ENCODE data around the gene POLD1. TPM values are rescaled to one million over a fixed set of nuclear protein-coding genes. Genes with fewer than 3 reads are reported as not detected.

The POLD1 gene
- total RNA-seq, 1 experiment from 2014 or later: 143 TPM

DNA sequence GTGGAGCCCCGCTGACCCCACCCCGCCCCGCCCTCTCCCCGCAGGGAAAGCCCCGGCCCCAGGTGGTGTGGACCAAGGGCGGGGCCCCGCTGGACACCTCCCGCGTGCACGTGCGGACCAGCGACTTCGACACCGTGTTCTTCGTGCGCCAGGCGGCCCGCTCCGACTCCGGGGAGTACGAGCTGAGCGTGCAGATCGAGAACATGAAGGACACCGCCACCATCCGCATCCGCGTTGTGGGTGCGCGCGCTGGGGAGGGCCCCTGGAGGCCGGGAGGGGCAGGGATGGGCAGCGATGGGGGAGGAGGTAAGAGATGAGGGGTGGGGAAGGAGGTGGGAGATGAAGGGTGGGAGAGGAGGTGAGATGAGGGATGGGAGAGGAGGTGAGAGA lies 74.9 kb downstream of the POLD1 start:
- no TSS peak for BruUV-seq (replicated peaks)

DNA sequence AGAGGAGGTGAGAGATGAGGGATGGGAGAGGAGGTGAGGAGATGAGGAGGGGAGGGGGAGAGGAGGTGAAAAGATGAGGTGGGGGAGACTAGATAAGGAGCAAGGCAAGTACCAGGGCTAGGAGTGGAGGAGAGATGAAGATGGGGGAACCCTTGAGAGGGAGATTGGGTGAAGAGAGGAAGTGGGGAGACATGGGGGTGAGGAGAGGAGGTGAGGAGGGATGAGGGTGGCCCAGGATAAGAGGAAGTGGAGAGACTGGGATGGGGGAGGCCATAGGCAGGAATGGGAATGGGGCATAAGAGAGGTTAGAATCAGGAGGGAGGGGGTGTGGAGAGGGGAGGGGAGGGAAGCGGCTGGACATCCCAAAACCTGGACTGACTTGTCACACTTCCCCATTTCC lies 75.5 kb downstream of the POLD1 start:
- H3K36me3 ChIP-seq (ENCODE audit: insufficient read depth, low read length, poor library complexity, severe bottlenecking): no peaks in the 10 kb centered on the region
- BruUV-seq (replicated peaks): no TSS peak
- ChIA-PET CTCF (interaction anchor here (0.9 kb wide), 1 partner anchor 206 kb away, joined by 3 read pairs; no protein-coding TSS in a partner anchor), POLR2A (ENCODE audit: low non-redundant PET) (no interaction called here)
- peaks cover 5% of the 10 kb centered on the region for H3K4me1 ChIP-seq (ENCODE audit: insufficient read depth, low read length, poor library complexity, severe bottlenecking)
- H3K4me3 ChIP-seq (ENCODE audit: low read depth, low read length, poor library complexity, severe bottlenecking): no peak overlapping the region
- no peak for DNase-seq (ENCODE audit: low spot score)
- H3K27me3 ChIP-seq (replicated peaks; ENCODE audit: insufficient read depth, low read depth, low read length, poor library complexity): peaks cover 4% of the 10 kb centered on the region
- H3K9me3 ChIP-seq (ENCODE audit: low read depth, low read length, poor library complexity, severe bottlenecking): no peaks in the 10 kb centered on the region
- no peak for TF ChIP-seq EZH2 (IDR thresholded peaks at IDR 0.05; ENCODE audit: borderline replicate concordance, low read depth, low read length, poor library complexity, severe bottlenecking)
- TF ChIP-seq, protein P1, sequence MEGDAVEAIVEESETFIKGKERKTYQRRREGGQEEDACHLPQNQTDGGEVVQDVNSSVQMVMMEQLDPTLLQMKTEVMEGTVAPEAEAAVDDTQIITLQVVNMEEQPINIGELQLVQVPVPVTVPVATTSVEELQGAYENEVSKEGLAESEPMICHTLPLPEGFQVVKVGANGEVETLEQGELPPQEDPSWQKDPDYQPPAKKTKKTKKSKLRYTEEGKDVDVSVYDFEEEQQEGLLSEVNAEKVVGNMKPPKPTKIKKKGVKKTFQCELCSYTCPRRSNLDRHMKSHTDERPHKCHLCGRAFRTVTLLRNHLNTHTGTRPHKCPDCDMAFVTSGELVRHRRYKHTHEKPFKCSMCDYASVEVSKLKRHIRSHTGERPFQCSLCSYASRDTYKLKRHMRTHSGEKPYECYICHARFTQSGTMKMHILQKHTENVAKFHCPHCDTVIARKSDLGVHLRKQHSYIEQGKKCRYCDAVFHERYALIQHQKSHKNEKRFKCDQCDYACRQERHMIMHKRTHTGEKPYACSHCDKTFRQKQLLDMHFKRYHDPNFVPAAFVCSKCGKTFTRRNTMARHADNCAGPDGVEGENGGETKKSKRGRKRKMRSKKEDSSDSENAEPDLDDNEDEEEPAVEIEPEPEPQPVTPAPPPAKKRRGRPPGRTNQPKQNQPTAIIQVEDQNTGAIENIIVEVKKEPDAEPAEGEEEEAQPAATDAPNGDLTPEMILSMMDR (conservative IDR thresholded peaks at IDR 0.05; ENCODE audit: low read depth, low read length): no peak
- intact Hi-C loops (cut with micrococcal nuclease; ENCODE audit: unreplicated experiment): loop anchor here (2.0 kb wide), 1 partner anchor 103 kb away; no protein-coding TSS in a partner anchor
- H3K27ac ChIP-seq (ENCODE audit: low read depth, low read length, poor library complexity, severe bottlenecking): no peak overlapping the region

More for the DNA sequence above, 74.9 kb downstream of the POLD1 start:
- no peaks in the 10 kb centered on the region for H3K36me3 ChIP-seq (ENCODE audit: insufficient read depth, low read length, poor library complexity, severe bottlenecking)
- TF ChIP-seq, protein P1 (conservative IDR thresholded peaks at IDR 0.05; ENCODE audit: low read depth, low read length): no peak
- no peak for TF ChIP-seq EZH2 (IDR thresholded peaks at IDR 0.05; ENCODE audit: borderline replicate concordance, low read depth, low read length, poor library complexity, severe bottlenecking)
- no peak overlapping the region for H3K4me3 ChIP-seq (ENCODE audit: low read depth, low read length, poor library complexity, severe bottlenecking)
- no peaks in the 10 kb centered on the region for H3K9me3 ChIP-seq (ENCODE audit: low read depth, low read length, poor library complexity, severe bottlenecking)
- H3K4me1 ChIP-seq (ENCODE audit: insufficient read depth, low read length, poor library complexity, severe bottlenecking): peaks cover 5% of the 10 kb centered on the region
- H3K27ac ChIP-seq (ENCODE audit: low read depth, low read length, poor library complexity, severe bottlenecking): no peak overlapping the region
- intact Hi-C loops (cut with micrococcal nuclease; ENCODE audit: unreplicated experiment): no loop called here
- ChIA-PET POLR2A (ENCODE audit: low non-redundant PET) (no interaction called here), CTCF (interaction anchor here (1.2 kb wide), 1 partner anchor 102 kb away, joined by 3 read pairs; no protein-coding TSS in a partner anchor)
- no peak for DNase-seq (ENCODE audit: low spot score)
- H3K27me3 ChIP-seq (replicated peaks; ENCODE audit: insufficient read depth, low read depth, low read length, poor library complexity): peaks cover 4% of the 10 kb centered on the region

DNA sequence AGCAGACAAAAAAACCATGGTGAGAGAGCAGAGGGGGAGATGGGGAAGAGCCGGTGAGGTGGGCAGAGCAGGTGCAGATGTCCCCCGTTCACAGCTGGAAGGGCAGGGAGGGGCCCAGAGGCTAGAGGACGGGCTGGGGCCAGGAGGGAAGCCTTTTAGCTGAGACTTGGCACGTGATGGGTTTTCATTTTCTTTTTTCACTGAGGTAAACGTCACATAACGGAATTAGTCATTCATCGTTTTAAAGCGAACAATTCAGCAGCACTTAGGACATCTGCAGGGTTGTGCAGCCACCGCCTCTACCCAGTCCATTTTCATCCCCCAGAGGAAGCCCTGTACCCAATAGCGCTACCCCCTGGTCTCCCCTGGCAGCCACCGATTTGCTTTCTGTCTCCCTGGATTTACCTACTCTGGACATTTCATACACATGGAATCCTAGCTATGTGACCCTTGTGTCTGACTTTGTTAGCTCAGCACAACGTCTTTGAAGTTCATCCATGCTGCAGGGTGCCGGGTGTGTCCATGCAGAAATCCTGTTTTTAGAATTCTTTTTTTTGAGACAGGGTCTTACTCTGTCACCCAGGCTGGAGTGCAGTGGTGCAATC lies 76.1 kb downstream of the POLD1 start:
- peaks cover 5% of the 10 kb centered on the region for H3K4me1 ChIP-seq (ENCODE audit: insufficient read depth, low read length, poor library complexity, severe bottlenecking)
- no peaks in the 10 kb centered on the region for H3K9me3 ChIP-seq (ENCODE audit: low read depth, low read length, poor library complexity, severe bottlenecking)
- ChIA-PET POLR2A (ENCODE audit: low non-redundant PET) (no interaction called here), CTCF (interaction anchor here (0.9 to 1.5 kb wide), 4 partner anchors 13 to 206 kb away, joined by 3 to 8 read pairs (median 4); no protein-coding TSS in a partner anchor)
- intact Hi-C loops (cut with micrococcal nuclease; ENCODE audit: unreplicated experiment): loop anchor here (2.0 kb wide), 1 partner anchor 103 kb away; no protein-coding TSS in a partner anchor
- TF ChIP-seq, protein P1 (conservative IDR thresholded peaks at IDR 0.05; ENCODE audit: low read depth, low read length): no peak
- no peak for TF ChIP-seq EZH2 (IDR thresholded peaks at IDR 0.05; ENCODE audit: borderline replicate concordance, low read depth, low read length, poor library complexity, severe bottlenecking)
- peaks cover 4% of the 10 kb centered on the region for H3K27me3 ChIP-seq (replicated peaks; ENCODE audit: insufficient read depth, low read depth, low read length, poor library complexity)
- no peak overlapping the region for H3K27ac ChIP-seq (ENCODE audit: low read depth, low read length, poor library complexity, severe bottlenecking)
- H3K36me3 ChIP-seq (ENCODE audit: insufficient read depth, low read length, poor library complexity, severe bottlenecking): no peaks in the 10 kb centered on the region
- peak; percentile 32 for DNase-seq (ENCODE audit: low spot score)
- H3K4me3 ChIP-seq (ENCODE audit: low read depth, low read length, poor library complexity, severe bottlenecking): no peak overlapping the region
- BruUV-seq (replicated peaks): no TSS peak

All from A673 (cell line).